ENCODE measurements around the gene CCDC40.

The CCDC40 gene

DNA sequence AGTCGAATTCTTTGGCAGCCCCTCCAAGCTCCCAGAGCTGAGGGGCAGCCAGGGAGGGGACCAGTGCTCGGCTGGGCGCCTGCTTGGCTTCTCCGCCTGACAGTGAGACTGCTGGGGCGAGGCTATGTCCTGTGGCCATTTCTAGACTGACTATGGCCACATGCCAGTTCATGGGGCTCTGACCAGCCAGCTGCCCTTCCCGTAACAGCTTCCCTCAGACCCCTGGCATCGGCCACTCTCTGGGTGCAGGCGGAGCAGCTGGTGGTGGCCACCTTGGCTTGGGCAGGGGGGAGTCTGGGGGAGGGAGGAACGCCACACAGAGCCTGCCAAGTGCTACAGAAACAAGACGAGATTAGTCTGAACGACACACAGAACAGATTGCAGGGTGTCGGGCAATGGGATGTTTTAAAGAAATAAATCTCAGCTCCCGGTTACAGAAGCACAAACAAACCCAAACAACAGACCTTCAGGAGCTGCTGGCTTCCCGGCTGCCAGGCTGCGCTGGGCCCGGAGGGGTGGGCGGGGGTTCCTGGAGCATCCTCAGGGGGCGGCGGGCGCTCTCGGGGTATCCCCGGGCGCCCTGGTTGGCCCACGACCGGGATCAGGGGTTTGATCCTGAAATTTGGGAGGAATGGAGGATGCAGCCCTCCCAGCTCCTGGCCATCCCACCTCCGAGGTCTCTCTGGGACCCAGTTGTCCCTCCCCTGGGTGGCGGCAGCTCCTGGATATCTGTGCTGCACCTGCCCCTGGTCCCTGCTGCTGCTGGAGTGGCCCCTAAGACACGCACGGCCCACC, 35.3 kb upstream of the CCDC40 start:
- no peak for DNase-seq (ENCODE audit: low spot score)

DNA sequence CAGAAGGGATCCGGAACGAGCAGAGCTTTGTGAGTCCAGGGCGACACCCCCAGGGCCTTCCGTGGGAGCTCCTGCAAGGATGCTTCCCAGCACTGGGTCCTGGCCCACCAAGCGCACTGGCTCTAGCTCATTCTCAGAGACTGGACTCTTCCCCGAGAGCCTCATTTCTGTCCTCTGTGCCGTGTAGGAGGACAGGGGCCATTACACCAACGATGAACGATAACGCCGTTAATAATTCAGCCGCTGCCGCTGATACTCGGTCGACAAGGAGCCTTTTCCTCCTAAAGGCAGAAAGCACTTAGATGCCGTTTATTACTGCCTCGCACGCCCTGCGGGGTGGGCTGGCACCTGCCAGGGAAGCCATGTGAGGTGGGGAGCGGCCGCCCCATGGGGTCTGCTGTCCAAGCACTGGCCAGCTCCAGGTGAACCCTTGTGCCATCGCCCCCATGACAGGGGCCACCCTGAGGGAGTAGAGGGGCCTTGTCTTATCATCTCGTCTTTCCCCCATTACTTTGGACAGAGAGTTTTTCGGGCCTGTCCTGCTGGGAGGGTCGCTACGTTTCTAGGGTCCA, 34.3 kb upstream of the CCDC40 start:
- DNase-seq (ENCODE audit: low spot score) = no peak

DNA sequence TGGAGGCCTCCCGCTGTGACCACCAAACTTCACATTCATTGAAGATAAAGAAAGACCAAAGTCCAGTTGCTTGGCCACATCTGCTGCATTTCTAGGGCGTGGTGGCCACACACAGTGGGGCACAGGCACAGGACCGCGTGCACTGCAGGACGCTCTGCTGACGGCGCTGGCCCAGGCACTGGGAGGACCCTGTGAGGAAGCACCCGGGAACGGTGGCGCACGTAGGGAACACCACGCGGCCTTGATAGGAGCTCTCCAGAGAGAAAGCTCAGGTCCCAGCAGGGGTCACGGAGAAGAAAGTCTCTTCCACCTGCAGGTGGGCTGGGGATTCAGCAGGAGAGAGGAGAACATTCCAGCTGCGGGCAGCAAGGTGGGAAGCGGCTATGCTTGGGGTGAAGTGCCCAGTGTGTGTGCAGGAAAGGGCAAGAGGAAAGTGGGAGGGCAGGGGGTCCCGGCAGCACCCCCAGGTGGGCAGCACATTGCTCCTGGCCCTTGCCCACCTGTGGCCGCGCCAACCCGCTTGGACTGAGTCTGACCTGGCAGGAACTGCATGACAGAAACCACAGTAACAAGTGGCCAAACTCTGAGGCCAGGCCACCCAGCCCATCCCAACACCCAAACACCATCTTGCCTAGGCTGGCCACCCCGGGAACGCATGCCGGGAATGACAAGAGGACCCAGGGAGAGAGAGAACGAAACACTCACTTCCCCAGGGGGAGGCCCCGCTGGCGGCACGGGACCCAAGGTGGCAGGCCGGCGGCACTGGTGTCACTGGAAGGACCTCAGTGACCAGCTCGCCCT, 33.6 kb upstream of the CCDC40 start:
- no peak for DNase-seq (ENCODE audit: low spot score)

DNA sequence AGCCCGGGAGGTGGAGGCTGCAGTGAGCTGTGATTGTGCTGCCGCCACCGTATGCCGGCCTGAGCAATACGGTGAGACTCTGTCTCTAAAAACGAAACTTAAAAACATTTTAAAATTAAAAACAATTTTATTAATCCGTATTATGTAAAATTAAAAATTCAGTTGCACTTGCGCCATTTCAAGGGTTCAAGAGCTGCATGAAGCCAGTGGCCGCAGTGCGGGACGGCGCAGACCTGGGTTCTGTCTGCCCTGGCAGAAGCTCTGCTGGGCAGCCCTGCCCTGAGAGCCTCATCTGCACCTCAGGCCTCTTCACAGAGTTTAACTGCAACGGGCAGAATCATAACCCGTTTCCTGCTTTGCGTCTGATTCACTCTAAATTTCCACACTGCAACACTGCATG, 32.5 kb upstream of the CCDC40 start:
- DNase-seq (ENCODE audit: low spot score) = no peak

DNA sequence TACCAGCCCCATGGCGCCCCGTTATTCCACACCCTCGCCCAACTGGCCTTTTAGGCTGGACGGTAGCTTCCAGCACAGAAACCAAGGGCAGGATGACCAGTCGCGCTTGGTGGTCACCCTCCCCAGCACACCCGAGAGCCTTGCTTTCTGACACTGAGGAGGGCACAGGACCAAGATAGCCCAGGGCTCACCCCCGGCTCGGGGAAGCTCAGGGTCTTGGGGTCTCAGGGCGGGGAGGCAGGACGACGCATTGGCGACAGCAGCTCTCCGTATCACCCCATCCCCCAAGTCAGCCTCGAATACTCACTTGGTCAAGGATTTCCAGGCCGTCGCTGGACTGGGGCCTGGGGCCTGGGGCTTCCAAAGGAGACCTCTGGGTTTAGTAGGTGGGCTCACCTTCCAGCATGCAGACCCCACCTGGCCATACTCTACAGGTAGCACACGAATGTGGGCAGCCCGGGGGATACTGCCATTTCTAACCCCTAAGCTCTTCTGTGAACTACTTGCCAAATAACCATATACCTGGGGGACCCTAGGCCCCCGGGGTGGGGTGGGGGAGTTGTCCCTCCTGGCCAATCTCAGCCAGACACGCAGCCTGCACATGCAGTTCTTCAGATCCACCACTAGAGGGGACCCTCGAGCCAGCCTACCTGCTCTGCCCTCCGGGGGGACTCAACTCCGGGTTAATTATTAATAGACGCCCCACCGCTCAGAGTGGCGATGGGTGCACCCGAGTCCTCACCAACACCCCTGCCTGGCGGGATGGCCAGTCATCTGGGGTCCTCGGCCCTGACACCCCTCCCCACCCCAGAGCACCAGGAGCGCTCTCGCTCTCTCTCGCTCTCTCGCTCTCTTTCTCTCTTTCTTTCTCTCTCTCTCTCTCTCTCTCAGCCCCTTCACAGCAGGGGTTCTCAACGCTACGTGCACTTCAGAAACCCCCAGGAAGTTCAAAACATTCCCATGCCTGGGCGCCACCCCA, 30.8 kb upstream of the CCDC40 start:
- DNase-seq (ENCODE audit: low spot score) = peak; percentile 56

DNA sequence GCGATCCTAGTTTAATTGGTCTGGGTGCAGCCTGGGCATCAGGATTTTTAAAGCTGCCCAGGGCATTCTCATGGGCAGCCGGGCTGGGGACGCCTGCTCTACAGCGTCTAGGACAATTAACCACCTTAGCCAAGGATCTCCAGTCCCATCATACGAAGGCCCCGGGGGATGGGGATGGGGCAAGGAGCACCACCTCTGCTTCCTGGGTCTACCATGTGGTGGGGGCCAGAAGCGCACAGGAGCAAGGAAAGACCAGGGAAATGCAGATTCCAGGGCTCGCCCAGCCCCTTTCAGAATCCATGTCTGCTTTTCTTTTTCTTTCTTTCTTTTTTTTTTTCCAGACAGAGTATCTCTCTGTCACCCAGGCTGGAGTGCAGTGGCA, 30.1 kb upstream of the CCDC40 start:
- no peak for DNase-seq (ENCODE audit: low spot score)

DNA sequence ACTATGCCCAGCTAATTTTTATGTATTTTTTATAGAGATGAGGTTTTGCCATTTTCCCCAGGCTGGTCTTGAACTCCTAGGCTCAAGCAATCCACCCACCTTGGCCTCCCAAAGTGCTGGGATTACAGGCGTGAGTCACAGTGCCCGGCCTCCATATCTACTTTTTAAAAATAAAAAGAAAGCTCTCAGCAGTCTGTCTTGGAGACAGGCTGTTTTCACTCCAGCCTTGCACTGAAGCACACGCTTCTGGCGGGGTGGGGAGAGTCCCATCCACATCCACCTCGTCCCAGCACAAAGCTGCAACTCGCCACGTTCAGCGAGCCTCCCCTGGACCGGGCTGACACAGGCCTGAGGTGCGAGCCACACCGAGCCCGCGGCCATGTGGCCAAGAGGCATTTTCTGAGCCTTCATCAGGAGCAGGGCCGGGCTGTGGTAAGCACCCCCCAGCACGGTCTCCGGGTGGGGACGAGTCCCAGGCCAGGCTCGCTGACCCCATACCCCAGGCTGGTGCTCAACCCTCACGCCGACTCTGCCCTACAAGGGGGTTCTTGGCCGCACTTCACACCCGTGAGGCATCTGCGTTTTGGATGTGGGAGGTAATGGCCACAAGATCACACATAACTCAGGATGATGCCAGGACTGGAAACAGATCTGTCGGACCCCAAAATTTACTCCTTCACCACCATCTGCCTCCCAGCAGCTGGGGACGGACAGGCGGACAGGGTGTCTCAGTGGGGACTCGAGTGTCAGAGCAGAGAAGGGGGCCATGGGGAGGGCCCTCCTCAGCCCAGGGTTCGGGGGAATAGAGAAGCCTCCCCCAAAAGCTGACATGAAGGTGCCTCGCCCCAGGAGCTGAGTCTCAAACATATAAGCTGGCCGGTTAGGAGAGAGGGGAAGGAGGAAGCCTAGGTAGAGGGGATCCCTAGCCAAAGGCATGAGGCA, 29.4 kb upstream of the CCDC40 start:
- DNase-seq (ENCODE audit: low spot score) = no peak

DNA sequence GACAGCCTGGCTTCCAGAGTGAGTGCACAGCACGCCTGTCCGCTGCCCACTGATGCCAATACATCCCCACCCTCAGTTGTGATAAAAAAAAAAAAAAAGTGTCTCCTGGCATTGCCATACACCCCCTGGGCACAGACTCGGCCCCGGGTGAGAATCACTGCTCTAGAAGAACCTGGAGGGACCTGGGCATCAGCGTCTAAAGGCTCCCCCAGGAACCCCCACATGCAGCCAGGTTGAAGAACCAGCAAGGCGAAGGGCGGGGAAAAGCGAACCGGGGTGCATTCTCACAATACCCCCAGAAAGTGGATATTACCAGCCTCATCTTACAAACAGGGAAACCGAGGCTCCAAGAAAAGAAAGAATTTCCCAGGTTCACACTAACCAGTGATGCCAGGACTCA, 28.5 kb upstream of the CCDC40 start:
- DNase-seq (ENCODE audit: low spot score) = no peak

DNA sequence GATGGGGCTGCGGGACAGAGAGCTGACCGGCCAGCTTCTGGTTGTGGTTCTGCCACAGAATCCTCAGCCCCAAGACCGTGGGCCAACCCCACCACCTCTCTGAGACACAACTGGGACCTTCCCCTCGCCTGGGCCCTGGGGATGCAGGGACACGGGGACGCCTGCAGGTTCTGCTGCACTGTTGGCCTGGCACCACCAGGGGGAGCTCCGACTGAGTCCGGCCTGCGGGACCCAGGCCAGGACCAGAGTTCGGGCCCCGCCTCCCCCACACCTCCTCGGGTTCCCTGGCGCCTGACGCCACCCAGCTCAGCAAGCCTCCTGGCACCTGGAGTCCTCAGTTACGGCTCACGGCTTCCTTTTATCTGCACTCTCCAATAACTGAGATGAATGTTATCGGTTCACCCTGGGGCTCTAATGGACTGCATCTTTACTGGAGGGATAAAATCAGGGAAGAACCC, 28.0 kb upstream of the CCDC40 start:
- DNase-seq (ENCODE audit: low spot score) = peak; percentile 66

DNA sequence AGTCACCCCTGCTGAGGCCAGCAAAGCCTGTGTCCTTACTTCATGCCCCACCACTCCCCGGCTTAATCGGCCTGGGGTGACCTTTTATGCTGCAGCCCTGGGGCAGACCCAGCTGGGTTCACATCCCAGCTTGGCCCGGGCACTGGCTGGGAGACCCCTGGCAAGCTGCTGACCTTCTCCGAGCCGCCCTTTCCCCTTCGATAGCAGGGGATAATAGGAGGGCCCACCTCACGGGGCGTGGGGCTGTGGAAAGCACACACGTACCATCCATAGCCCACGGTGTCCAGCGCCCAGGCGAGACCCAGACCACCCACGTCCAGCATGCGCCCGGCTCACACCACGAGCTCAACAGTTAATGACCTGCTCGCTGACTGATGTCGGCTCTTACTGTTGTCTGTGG, 27.6 kb upstream of the CCDC40 start:
- DNase-seq (ENCODE audit: low spot score) = no peak

DNA sequence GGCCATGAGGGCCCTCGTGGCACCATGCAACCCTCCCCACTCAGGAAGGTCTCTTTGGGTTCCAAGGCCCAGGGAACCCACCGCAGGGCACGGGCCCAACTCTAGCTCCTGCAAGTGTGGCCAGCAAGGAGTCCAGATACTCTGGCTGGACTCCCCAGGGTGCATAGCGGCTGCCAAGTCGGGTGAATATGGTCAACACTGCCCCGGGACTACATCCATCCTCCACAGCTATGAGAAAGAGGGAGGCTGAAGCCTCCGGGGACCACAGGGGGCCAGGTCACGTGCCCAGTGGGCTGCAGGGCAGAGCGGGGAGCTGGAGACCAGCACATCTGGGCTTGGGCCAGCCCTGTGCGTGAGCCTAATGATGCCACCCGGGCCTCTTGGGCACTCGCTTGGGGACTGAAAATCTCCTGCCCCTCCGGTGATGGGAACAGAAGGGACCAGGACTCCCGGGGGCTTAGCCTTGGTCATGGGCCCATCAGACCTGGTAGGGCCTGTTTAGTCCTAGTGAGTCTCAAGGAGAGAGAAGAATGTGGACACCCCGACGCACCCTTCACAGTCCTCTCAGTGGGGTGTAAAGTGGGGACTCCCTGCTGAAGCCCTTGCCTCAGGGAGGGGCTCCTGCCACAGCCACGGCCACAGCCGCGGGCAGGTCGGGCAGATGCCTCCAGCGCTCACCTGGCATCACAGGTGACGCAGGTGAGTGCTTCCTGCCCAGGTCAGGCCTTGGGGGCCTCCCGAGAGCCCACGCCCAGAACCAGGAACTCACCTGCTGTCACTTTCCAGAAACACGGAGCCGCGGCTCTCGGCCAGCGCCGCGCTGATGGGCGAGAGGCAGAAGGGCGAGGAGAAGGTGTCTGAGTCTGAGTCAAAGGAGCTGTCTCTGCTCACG, 26.8 kb upstream of the CCDC40 start:
- no peak for DNase-seq (ENCODE audit: low spot score)

DNA sequence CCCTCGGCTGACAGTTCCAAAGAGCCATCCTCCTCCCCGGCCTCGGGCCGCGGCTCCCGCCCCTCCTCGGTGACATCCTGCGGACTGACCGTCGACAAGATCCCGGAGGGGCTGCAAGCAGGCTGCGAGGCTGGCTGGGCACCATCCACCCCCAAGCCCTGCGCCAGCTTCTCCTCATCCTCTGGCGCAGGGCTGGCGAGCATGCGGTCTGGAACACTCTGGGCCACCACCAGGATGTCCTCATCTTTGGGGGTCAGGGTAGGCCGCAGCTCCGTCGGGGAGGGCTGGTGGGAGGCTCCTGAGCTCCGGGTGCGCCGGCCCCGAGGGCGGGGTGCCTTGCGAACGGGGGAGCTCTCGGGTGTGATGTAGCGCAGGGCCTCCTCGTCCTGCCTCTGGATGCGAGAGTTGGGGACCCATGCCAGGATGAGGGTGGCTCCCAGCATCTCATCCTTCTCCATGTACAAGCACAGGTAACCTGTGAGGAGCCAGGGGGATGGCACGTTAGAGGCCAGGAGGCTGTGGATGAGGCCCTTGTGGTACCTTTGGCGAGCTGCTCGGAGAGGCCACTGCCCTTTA, 26.1 kb upstream of the CCDC40 start:
- no peak for DNase-seq (ENCODE audit: low spot score)

DNA sequence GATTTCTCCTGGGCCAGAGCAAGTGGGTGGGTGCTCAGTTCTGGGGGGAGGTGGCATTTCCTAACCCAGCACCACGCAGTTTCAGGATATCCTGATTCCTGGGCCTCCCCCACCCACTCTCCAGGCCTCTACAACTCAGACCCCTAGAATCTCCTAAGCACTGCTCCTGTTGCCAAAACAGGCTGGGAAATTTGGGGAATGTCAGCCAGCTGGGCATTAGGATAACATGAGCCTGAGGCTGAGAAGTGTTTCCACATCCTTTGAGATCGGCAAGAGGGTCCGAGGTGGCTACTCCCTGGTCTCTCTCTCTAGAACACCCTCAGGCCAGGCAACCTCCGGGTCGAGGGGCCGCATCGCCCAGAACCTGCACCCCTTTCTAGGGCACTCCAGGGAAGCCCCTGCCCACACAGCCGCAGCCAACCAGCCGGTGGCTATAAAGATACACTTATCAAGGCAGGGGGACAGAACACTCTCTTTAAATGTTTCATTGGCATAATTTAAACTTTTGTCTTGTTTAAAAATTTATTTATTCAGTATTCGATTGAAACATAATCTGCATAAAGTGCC, 24.4 kb upstream of the CCDC40 start:
- no peak for DNase-seq (ENCODE audit: low spot score)

DNA sequence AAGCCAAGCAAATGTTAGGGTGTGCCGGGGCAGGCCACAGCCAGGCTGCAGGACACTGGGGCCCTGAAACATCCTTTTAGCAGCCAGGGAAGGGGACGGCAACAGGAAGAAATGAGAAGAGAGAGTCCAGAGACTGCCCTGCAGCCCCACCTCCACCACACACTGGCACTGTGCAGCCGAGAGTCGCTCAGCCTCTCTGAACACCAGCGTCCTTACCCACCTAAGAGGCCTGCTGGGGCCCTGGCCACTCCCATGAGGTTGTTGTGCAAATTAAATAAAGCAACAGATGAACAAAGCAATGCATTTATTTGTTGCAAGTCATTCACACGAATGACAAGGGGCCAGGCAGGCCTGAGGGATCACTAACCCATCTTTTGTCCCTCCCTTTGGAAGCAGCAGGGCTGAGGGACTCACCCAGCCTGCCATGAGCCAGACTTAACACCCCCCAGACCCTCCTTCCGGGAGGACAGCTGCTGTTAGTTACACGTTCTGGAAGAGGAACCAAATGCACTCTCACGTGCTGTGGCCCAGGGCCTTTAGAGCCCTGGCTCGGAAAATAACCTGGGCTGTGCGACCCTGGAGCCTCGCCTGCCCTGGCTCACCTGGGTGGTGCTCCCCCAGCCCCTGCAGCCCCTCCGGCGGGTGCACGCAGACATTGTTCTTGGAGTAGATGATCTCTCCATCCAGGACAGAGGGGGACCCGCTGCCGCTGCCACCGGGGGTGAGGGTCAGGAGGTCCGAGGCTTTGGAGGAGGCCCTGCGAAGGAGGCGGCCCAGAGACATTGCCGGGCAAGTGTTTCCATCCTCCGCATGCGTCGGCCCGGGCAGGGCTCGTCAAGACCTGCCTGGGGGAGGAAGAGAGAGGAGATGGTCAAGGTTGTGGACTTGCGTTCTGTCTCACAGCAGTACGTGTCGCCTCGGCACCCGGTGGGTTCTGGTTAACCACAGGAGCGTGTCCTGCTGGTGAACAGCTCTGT, 23.4 kb upstream of the CCDC40 start:
- no peak for DNase-seq (ENCODE audit: low spot score)

DNA sequence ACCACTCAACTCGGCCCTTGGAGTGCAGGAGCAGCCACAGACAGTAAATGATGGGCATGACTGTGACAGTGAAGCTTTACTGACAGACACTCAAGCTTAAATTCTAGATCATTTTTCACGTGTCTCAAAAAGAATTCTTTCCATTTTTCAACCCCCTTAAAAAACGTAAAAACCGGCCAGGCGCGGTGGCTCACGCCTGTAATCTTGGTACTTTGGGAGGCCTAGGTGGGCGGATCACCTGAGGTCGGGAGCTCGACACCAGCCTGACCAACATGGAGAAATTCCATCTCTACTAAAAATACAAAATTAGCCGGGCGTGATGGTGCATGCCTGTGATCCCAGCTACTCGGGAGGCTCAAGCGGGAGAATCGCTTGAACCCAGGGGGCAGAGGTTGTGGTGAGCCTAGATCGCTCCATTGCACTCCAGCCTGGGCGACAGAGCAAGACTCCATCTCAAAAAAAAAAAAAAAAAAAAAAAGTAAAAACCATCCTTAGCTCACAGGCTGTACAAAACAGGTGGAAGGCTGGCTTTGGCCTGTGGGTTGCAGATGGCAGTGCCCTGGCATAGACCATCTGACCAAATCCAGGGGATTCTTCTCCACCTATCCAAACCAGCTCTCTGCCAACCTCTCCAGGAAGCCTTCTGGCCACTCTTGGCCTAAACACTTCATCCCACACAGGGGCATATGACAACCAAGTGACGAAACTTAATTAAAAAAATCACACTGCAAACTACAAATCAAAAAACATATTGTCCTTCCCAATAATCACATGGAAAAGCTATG, 19.0 kb upstream of the CCDC40 start:
- DNase-seq (ENCODE audit: low spot score) = no peak

DNA sequence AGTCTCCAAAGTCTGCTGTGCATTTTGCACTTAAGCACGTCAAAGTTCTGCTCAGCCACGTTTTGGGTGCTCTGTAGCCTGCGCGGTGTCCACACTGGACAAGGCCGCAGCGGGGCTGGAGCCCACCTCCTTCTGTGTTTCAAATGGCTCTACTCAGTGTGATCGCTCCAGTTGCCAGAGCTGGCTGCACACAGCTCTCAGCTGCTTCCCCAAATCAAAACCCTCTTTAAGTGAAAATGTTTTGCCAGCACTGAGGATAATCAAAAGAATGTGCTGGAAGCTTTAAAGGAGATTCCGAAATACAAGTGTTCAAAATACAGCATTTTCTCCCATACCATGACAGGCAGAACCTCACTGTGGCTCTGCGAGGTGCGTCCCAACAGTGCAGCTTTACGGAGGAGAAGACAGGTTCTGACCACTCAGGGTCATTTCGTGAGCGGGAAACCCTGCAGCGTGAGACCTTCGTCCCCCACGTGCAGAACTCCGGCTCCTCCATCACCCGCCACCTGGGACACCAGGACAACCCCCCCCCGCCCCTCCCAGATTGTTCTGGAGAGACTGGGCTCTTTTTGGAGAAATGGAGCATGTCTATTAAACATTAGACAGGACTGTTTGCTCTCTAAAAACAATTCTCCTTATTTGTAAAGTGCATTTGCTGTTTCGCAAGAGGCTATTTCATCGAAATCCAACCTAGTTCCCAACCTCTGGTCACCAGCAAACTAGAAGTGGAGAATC, 17.4 kb upstream of the CCDC40 start:
- DNase-seq (ENCODE audit: low spot score) = no peak

All from hematopoietic multipotent progenitor cell treated with erythropoietin and hydrocortisone succinate and interleukin-3 and kit ligand, for 17 days (in vitro differentiated cells).